Measurements from ENCODE around the gene FCHO1. TPM values are rescaled to one million over a fixed set of nuclear protein-coding genes. Genes with fewer than 3 reads are reported as not detected.

Gene FCHO1
- total and polyA plus RNA-seq, 10 of the 15 experiments (the other 5 are each of a cell fraction or from before 2014, with no cell fraction given) = 0.14 to 45.8 (median 15.8) TPM

DNA sequence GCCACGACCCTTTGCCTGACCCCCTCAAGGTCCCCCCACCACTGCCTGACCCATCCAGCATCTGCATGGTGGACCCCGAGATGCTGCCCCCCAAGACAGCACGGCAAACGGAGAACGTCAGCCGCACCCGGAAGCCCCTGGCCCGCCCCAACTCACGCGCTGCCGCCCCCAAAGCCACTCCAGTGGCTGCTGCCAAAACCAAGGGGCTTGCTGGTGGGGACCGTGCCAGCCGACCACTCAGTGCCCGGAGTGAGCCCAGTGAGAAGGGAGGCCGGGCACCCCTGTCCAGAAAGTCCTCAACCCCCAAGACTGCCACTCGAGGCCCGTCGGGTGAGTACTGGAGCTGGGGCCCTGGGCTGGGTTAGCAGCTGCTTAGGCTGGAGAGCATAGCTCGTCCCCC, 23.4 kb upstream of the FCHO1 start (continued):
- TF ChIP-seq, protein P1, sequence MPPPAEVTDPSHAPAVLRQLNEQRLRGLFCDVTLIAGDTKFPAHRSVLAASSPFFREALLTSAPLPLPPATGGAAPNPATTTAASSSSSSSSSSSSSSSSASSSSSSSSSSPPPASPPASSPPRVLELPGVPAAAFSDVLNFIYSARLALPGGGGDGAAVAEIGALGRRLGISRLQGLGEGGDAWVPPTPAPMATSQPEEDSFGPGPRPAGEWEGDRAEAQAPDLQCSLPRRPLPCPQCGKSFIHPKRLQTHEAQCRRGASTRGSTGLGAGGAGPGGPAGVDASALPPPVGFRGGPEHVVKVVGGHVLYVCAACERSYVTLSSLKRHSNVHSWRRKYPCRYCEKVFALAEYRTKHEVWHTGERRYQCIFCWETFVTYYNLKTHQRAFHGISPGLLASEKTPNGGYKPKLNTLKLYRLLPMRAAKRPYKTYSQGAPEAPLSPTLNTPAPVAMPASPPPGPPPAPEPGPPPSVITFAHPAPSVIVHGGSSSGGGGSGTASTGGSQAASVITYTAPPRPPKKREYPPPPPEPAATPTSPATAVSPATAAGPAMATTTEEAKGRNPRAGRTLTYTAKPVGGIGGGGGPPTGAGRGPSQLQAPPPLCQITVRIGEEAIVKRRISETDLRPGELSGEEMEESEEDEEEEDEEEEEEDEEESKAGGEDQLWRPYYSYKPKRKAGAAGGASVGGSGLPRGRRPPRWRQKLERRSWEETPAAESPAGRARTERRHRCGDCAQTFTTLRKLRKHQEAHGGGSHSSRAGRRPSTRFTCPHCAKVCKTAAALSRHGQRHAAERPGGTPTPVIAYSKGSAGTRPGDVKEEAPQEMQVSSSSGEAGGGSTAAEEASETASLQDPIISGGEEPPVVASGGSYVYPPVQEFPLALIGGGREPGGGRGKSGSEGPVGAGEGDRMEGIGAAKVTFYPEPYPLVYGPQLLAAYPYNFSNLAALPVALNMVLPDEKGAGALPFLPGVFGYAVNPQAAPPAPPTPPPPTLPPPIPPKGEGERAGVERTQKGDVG (CRISPR knock-in tag; IDR thresholded peaks at IDR 0.05) = no peak
- TF ChIP-seq, protein P2, sequence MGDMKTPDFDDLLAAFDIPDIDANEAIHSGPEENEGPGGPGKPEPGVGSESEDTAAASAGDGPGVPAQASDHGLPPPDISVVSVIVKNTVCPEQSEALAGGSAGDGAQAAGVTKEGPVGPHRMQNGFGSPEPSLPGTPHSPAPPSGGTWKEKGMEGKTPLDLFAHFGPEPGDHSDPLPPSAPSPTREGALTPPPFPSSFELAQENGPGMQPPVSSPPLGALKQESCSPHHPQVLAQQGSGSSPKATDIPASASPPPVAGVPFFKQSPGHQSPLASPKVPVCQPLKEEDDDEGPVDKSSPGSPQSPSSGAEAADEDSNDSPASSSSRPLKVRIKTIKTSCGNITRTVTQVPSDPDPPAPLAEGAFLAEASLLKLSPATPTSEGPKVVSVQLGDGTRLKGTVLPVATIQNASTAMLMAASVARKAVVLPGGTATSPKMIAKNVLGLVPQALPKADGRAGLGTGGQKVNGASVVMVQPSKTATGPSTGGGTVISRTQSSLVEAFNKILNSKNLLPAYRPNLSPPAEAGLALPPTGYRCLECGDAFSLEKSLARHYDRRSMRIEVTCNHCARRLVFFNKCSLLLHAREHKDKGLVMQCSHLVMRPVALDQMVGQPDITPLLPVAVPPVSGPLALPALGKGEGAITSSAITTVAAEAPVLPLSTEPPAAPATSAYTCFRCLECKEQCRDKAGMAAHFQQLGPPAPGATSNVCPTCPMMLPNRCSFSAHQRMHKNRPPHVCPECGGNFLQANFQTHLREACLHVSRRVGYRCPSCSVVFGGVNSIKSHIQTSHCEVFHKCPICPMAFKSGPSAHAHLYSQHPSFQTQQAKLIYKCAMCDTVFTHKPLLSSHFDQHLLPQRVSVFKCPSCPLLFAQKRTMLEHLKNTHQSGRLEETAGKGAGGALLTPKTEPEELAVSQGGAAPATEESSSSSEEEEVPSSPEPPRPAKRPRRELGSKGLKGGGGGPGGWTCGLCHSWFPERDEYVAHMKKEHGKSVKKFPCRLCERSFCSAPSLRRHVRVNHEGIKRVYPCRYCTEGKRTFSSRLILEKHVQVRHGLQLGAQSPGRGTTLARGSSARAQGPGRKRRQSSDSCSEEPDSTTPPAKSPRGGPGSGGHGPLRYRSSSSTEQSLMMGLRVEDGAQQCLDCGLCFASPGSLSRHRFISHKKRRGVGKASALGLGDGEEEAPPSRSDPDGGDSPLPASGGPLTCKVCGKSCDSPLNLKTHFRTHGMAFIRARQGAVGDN (IDR thresholded peaks at IDR 0.05) = no peak

DNA sequence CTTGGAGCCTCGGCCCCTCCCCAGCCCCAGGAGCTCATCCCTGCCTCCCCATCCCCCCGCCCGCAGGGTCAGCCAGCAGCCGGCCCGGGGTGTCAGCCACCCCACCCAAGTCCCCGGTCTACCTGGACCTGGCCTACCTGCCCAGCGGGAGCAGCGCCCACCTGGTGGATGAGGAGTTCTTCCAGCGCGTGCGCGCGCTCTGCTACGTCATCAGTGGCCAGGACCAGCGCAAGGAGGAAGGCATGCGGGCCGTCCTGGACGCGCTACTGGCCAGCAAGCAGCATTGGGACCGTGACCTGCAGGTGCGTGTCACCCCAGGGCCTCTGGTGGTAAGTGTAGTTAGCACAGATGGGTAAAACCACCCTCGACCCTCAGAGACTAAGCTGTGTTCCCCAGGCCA, 18.1 kb upstream of the FCHO1 start:
- 95% methylated on average over 20 of the region's 22 CpGs for WGBS (ENCODE audit: insufficient coverage, insufficient replicate concordance, low lambda C conversion rate, missing lambda C conversion rate)
- H3K9me3 ChIP-seq (replicated peaks; ENCODE audit: control insufficient read depth, insufficient read depth, low read length) = no peaks in the 10 kb centered on the region; the same call in 2 of the 3 replicates
- FAIRE-seq (no peak), DNase-seq (ENCODE audit: low read depth, low spot score) (no peak), ATAC-seq (no peak)
- peaks cover 8 to 14% of the 10 kb centered on the region in 2 experiments for H3K36me3 ChIP-seq (ENCODE audit: control insufficient read depth in 2 of 2, insufficient read depth in 2 of 2, low read length in 1 of 2)
- no peaks in the 10 kb centered on the region for H3K4me1 ChIP-seq (ENCODE audit: control insufficient read depth, insufficient read depth, low read length)
- intact Hi-C loops (cut with micrococcal nuclease; ENCODE audit: unreplicated experiment) = no loop called here
- H3K27ac ChIP-seq (ENCODE audit: control insufficient read depth, insufficient read depth) = no peak overlapping the region
- BruUV-seq (replicated peaks) = no TSS peak
- SMC1A ChIA-PET (ENCODE audit: uncharacterized antibody, unreplicated experiment) = no interaction called here
- no peak for TF ChIP-seq SMAD5 (IDR thresholded peaks at IDR 0.05; ENCODE audit: low read depth)
- no peak for TF ChIP-seq HDAC2 (IDR thresholded peaks at IDR 0.05)
- TF ChIP-seq YY1 (IDR thresholded peaks at IDR 0.05; ENCODE audit: low read depth, low read length) = no peak
- no peak overlapping the region for H2AFZ ChIP-seq (ENCODE audit: control insufficient read depth, low read depth, low read length)
- in situ Hi-C loops (cut with MboI) = no loop called here
- no peaks in the 10 kb centered on the region for H3K27me3 ChIP-seq (replicated peaks in 1 of 2; ENCODE audit: control insufficient read depth in 2 of 2, insufficient read depth in 2 of 2, low read length in 1 of 2)
- CTCF ChIA-PET = no interaction called here
- H3K4me3 ChIP-seq = no peak overlapping the region
- no peaks in the 10 kb centered on the region for H4K20me1 ChIP-seq (ENCODE audit: control insufficient read depth, insufficient read depth)
- POLR2A ChIA-PET = no interaction called here
- no peak overlapping the region for H3K4me2 ChIP-seq (ENCODE audit: control insufficient read depth, insufficient read depth)
- RAD21 ChIA-PET (ENCODE audit: unreplicated experiment) = no interaction called here
- peaks cover 2% of the 10 kb centered on the region for H3K79me2 ChIP-seq (ENCODE audit: control insufficient read depth, insufficient read depth, low read length)
- H3K9ac ChIP-seq (ENCODE audit: control insufficient read depth, insufficient read depth, low read length) = no peak overlapping the region

All from GM12878 (cell line).